Measurements from ENCODE around the gene MDGA2. TPM values are rescaled to one million over a fixed set of nuclear protein-coding genes. Genes with fewer than 3 reads are reported as not detected.

Gene MDGA2
- total RNA-seq, 1 experiment from 2014 or later, result not detected

- Histone ChIP-seq H3K27me3 (ENCODE audit: insufficient read depth, low read length) (no peaks in the 10 kb centered on the region), H4K20me1 (ENCODE audit: insufficient read depth) (no peaks in the 10 kb centered on the region), H3K27ac (ENCODE audit: low read depth, low read length) (no peak overlapping the region), H3K4me2 (ENCODE audit: low read length) (no peak overlapping the region), H3K9me2 (ENCODE audit: insufficient read depth) (no peaks in the 10 kb centered on the region), H3K4me1 (ENCODE audit: control insufficient read depth in 1 of 2, insufficient read depth in 2 of 2, low read length in 2 of 2) (no peaks in the 10 kb centered on the region), H3K4me3 (replicated peaks in 1 of 2; ENCODE audit: low read depth in 1 of 2, low read length in 2 of 2) (no peak overlapping the region), H3K9ac (ENCODE audit: low read length) (no peak overlapping the region), H2AFZ (ENCODE audit: low read depth, low read length, poor library complexity, severe bottlenecking) (no peak overlapping the region), H3K79me2 (ENCODE audit: insufficient read depth, low read length) (no peaks in the 10 kb centered on the region), H3K36me3 (ENCODE audit: control insufficient read depth in 1 of 2, insufficient read depth in 2 of 2, low read length in 2 of 2) (no peaks in the 10 kb centered on the region), H3K9me3 (ENCODE audit: control insufficient read depth in 1 of 2, insufficient read depth in 1 of 2, low read depth in 1 of 2, low read length in 2 of 2) (no peaks in the 10 kb centered on the region)
- BruUV-seq (replicated peaks), result no TSS peak
- no peak for TF ChIP-seq ZBTB33 (IDR thresholded peaks at IDR 0.05; ENCODE audit: extremely low read depth, insufficient replicate concordance, low read length)
- TF ChIP-seq YY1 (IDR thresholded peaks at IDR 0.05; ENCODE audit: extremely low read depth, insufficient replicate concordance, low read depth, low read length), result no peak
- no peak for TF ChIP-seq SP1 (IDR thresholded peaks at IDR 0.05; ENCODE audit: low read depth)
- no peak for TF ChIP-seq FOSL1 (IDR thresholded peaks at IDR 0.05; ENCODE audit: low read depth)
- TF ChIP-seq ATF3 (IDR thresholded peaks at IDR 0.05), result no peak
- TF ChIP-seq ZFX (IDR thresholded peaks at IDR 0.05), result no peak
- TF ChIP-seq CEBPB (IDR thresholded peaks at IDR 0.05; ENCODE audit: low read depth), result no peak
- TF ChIP-seq EZH2 (IDR thresholded peaks at IDR 0.05), result no peak
- ATAC-seq (no peak), DNase-seq (ENCODE audit: low read depth, low spot score) (no peak)
- CTCF ChIA-PET, result no interaction called here
- POLR2A ChIA-PET, result no interaction called here
- RAD21 ChIA-PET (ENCODE audit: low non-redundant PET in 1 of 2, low total read pairs in 2 of 2, uncharacterized antibody in 2 of 2, unreplicated experiment in 2 of 2), result no interaction called here
- intact Hi-C loops (cut with micrococcal nuclease), result no loop called here
Measured at GRCh38 chr14:47009615-47010014, 665.8 kb downstream of the MDGA2 start.

GRCh38 chr14:47008732-47009131 lies 666.7 kb downstream of the MDGA2 start:
- H3K4me1 ChIP-seq (ENCODE audit: control insufficient read depth in 1 of 2, insufficient read depth in 2 of 2, low read length in 2 of 2), result no peaks in the 10 kb centered on the region
- BruUV-seq (replicated peaks), result no TSS peak
- DNase-seq (ENCODE audit: low read depth, low spot score) (no peak), ATAC-seq (no peak)
- no peaks in the 10 kb centered on the region for H3K79me2 ChIP-seq (ENCODE audit: insufficient read depth, low read length)
- no peak overlapping the region for H2AFZ ChIP-seq (ENCODE audit: low read depth, low read length, poor library complexity, severe bottlenecking)
- H3K36me3 ChIP-seq (ENCODE audit: control insufficient read depth in 1 of 2, insufficient read depth in 2 of 2, low read length in 2 of 2), result no peaks in the 10 kb centered on the region
- CTCF ChIA-PET, result no interaction called here
- no peaks in the 10 kb centered on the region for H4K20me1 ChIP-seq (ENCODE audit: insufficient read depth)
- H3K4me3 ChIP-seq (replicated peaks in 1 of 2; ENCODE audit: low read depth in 1 of 2, low read length in 2 of 2), result no peak overlapping the region
- H3K9me3 ChIP-seq (ENCODE audit: control insufficient read depth in 1 of 2, insufficient read depth in 1 of 2, low read depth in 1 of 2, low read length in 2 of 2), result no peaks in the 10 kb centered on the region
- no peak overlapping the region for H3K27ac ChIP-seq (ENCODE audit: low read depth, low read length)
- H3K4me2 ChIP-seq (ENCODE audit: low read length), result no peak overlapping the region
- H3K9ac ChIP-seq (ENCODE audit: low read length), result no peak overlapping the region
- intact Hi-C loops (cut with micrococcal nuclease), result no loop called here
- no peaks in the 10 kb centered on the region for H3K9me2 ChIP-seq (ENCODE audit: insufficient read depth)
- POLR2A ChIA-PET, result no interaction called here
- no peaks in the 10 kb centered on the region for H3K27me3 ChIP-seq (ENCODE audit: insufficient read depth, low read length)
- RAD21 ChIA-PET (ENCODE audit: low non-redundant PET in 1 of 2, low total read pairs in 2 of 2, uncharacterized antibody in 2 of 2, unreplicated experiment in 2 of 2), result no interaction called here
- no peak for TF ChIP-seq ZNF274 (IDR thresholded peaks at IDR 0.05; ENCODE audit: low read depth, low read length)
- no peak for TF ChIP-seq SRF (IDR thresholded peaks at IDR 0.05; ENCODE audit: low read depth)
- TF ChIP-seq POLR2AphosphoS5 (IDR thresholded peaks at IDR 0.05; ENCODE audit: low read depth, low read length), result no peak
- no peak for TF ChIP-seq CBX3 (IDR thresholded peaks at IDR 0.05; ENCODE audit: low read depth)
- TF ChIP-seq POLR2A (IDR thresholded peaks at IDR 0.05; ENCODE audit: borderline replicate concordance, extremely low read depth, insufficient read depth, insufficient read length), result no peak
- TF ChIP-seq ATF3 (IDR thresholded peaks at IDR 0.05), result no peak
- TF ChIP-seq FOSL1 (IDR thresholded peaks at IDR 0.05; ENCODE audit: low read depth), result no peak
- TF ChIP-seq MAX (IDR thresholded peaks at IDR 0.05), result no peak
- no peak for TF ChIP-seq ZBTB33 (IDR thresholded peaks at IDR 0.05; ENCODE audit: extremely low read depth, insufficient replicate concordance, low read length)
